Omental fat pad (tissue), 4 donors: ENCODE measurements around the gene TIMM44. TPM values are rescaled to one million over a fixed set of nuclear protein-coding genes. Genes with fewer than 3 reads are reported as not detected.
A peak's percentile ranks its signal among the peaks of the same experiment; 100 is the strongest.
"Not testable (repeated sequence)": the region's sequence is repeated elsewhere in the genome, so short reads cannot be mapped to it uniquely, and the experiment has no call there.

ENCODE experiments used
- ATAC-seq: fragments of 150-250 bp; one replicate; pipeline ENCODE4 v1.9.1; 2016; ENCODE audit warnings: mild to moderate bottlenecking, moderate library complexity; ENCODE audit not compliant: low FRiP score
- DNase-seq: peaks from one replicate; pipeline ENCODE4 v3.0.0-alpha.2; 2019; ENCODE audit warnings: low spot score
- total RNA-seq, 4 donors: library from RNA; depleted of rRNA; stranded (reverse); fragments of >200 nt; gene quantifications; one replicate each; pipeline ENCODE4 v1.1.0, GENCODE V29; 2016
- TF ChIP-seq, protein P1 (sequence below), 3 donors: fragments of 450-650 bp; IDR thresholded peaks; one replicate each; pipeline ENCODE4 v1.5.1; 2016 to 2017; ENCODE audit warnings: antibody characterized with exemption in 3 of 3, mild to moderate bottlenecking in 3 of 3, moderate library complexity in 2 of 3

The TIMM44 gene
- total RNA-seq, 4 donors from 2014 or later: 44.3 to 53.3 (median 47.6) TPM

DNA sequence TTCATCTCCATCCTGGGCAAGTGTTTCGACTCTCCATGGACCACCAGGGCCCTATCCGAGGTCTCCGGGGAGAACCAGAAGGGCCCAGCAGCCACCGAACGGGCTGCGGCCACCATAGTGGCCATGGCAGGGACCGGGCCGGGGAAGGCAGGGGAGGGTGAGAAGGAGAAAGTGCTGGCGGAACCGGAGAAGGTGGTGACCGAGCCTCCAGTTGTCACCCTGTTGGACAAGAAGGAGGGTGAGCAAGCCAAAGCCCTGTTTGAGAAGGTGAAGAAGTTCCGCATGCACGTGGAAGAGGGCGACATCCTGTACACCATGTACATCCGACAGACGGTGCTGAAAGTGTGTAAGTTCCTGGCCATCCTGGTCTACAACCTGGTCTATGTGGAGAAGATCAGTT lies 44.5 kb downstream of the TIMM44 start:
- TF ChIP-seq, protein P1, sequence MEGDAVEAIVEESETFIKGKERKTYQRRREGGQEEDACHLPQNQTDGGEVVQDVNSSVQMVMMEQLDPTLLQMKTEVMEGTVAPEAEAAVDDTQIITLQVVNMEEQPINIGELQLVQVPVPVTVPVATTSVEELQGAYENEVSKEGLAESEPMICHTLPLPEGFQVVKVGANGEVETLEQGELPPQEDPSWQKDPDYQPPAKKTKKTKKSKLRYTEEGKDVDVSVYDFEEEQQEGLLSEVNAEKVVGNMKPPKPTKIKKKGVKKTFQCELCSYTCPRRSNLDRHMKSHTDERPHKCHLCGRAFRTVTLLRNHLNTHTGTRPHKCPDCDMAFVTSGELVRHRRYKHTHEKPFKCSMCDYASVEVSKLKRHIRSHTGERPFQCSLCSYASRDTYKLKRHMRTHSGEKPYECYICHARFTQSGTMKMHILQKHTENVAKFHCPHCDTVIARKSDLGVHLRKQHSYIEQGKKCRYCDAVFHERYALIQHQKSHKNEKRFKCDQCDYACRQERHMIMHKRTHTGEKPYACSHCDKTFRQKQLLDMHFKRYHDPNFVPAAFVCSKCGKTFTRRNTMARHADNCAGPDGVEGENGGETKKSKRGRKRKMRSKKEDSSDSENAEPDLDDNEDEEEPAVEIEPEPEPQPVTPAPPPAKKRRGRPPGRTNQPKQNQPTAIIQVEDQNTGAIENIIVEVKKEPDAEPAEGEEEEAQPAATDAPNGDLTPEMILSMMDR (IDR thresholded peaks at IDR 0.05): no peak
- DNase-seq (no peak), ATAC-seq (no peak)

DNA sequence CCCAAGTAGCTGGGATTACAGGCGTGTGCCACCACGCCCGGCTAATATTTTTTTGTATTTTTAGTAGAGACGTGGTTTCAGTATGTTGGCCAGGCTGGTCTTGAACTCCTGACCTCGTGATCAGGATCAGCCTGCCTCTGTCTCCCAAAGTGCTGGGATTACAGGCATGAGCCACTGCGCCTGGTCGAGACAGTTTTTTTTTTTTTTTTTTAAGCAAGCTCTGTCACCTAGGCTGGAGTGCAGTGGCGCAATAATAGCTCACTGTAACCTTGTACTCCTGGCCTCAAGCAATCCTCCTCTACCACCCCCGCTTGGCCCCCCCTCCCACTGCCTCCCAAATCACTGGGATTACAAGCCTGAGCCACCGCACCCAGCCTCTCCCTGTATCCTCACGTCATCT lies 46.2 kb downstream of the TIMM44 start:
- DNase-seq (no peak), ATAC-seq (no peak)
- TF ChIP-seq, protein P1 (IDR thresholded peaks at IDR 0.05): no peak

DNA sequence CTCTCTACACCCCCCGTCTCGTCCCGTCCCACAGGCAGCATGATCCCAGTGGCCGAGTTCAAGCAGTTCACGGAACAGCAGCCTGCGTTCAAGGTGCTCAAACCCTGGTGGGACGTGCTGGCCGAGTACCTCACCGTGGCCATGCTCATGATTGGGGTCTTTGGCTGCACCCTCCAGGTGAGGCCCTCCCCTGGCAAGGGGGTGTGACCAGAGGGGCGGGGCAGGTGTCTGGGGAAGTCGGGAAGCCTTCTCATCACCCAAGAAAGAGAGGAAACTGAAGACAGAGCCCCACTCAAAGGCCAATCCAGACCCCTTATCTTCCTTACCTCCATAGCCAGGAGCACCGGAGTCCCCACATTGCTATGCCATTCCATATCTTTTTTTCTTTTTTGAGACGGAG lies 47.9 kb downstream of the TIMM44 start:
- ATAC-seq (no peak), DNase-seq (no peak)
- TF ChIP-seq, protein P1 (IDR thresholded peaks at IDR 0.05): no peak

DNA sequence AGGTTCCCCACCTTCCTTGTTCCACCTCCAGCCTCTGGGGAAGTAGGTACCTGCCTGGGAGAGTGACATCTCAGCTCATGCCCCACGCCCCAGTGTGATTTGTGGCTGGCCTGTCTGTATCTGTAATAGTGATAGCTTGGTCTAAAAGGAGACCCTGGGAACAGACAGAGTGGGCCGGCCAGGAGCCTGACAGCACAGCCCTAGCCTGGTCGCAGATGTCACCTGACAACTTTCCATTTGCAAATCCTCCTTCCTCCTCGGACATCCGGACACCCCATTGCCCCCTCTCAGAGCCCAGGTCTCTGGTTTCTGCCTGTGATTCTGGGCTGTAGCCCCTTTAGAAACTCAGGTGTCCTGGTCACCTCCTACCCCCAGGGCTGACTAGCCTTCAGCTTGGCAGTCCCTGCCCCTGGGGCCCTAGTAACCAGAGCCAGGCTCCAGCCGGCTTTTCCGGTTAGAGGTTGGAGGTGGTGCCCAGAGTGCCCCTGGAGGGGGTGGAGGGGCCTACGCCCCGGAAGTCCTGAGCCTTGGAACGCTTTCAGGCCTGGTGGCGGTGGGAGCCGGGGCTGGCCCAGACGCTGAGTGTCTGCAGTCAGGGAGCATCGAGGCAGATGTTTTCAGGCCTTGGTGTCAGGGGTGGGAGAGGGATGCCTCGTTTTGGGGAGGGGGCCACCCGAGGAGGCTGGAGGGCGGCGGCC lies 48.7 kb downstream of the TIMM44 start:
- ATAC-seq (no peak), DNase-seq (no peak)
- TF ChIP-seq, protein P1 (IDR thresholded peaks at IDR 0.05): no peak

DNA sequence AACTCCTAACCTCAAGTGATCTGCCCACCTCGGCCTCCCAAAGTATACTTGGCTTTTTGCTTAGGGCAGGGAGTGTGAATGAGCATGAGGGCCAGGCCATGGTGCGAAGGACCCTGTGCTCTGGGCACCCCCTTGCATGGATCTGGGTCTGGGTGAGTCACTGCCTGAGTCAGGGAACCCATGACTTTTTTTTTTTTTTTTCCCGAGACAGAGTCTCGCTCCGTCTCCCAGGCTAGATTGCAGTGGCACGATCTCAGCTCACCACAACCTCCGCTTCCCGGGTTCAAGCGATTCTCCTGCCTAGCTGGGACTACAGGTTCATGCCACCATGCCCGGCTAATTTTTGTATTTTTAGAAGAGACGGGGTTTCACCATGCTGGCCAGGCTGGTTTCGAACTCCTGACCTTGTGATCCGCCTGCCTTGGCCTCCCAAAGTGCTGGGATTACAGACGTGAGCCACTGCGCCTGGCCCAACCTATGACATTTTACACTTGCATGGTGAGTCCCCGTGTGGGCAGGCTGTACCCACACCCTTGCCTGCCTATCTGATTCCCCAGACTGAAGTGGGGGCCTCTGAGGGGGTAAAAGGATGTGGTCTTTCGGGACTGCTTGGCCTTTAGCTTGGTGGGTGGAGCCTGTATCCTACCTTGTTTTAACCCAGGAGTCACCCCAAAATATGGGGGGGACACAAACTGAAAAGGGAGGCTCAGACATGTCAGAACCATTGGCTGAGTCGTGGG lies 49.9 kb downstream of the TIMM44 start:
- not testable (repeated sequence) for DNase-seq, ATAC-seq

DNA sequence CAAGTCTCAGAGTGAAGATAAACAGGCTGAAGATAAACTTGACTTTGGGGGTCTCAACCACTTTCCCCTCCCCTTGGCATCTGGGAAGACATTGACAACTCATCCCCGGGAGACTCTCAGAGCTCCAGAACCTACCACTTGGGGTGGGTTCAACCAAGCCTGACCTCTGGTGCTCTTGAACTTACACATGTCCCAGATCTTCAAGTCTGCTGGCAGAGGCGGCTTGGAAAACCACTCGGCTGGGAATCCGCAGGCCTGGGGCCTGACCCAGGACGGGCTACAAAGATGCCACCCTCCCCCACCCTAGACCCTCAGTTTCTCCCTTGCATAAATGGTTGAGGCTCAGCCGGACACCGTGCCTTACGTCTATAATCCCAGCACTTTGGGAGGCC lies 54.6 kb downstream of the TIMM44 start:
- DNase-seq (no peak), ATAC-seq (no peak)
- TF ChIP-seq, protein P1 (IDR thresholded peaks at IDR 0.05): no peak

- DNase-seq (no peak), ATAC-seq (peak; percentile 95)
- TF ChIP-seq, protein P1 (IDR thresholded peaks at IDR 0.05): no peak
Measured at GRCh38 chr19:7888145-7888825, 55.2 kb downstream of the TIMM44 start, which contains the start of gene LRRC8E. Gene LRRC8E, plus strand, starts transcription at chr19:7888510. Its CDS starts 7,094 bp downstream, at chr19:7895604.
